ENCODE measurements around the gene CFD.
A peak's percentile ranks its signal among the peaks of the same experiment; 100 is the strongest.

Gene CFD

GRCh38 chr19:858868-859843, at the start of gene CFD:
Gene CFD (plus strand): TSS chr19:859664. CDS start chr19:859690, 26 bp downstream.
- no peak within 1 kb of the TSS for H3K4me3 ChIP-seq (ENCODE audit: low read length)
- no peaks in the 10 kb centered on the region for H3K36me3 ChIP-seq (ENCODE audit: control insufficient read depth, insufficient read depth, low read length)
- H3K27me3 ChIP-seq (ENCODE audit: control insufficient read depth, insufficient read depth, low read length): peaks cover 14% of the 10 kb centered on the region
- peaks cover 22% of the 10 kb centered on the region for H3K4me1 ChIP-seq (ENCODE audit: control insufficient read depth, insufficient read depth, low read length)
- no peaks in the 10 kb centered on the region for H3K9me3 ChIP-seq (ENCODE audit: control insufficient read depth, low read length)
- peak within 1 kb of the TSS; percentile 15 for H3K9ac ChIP-seq (ENCODE audit: low read length)

DNA sequence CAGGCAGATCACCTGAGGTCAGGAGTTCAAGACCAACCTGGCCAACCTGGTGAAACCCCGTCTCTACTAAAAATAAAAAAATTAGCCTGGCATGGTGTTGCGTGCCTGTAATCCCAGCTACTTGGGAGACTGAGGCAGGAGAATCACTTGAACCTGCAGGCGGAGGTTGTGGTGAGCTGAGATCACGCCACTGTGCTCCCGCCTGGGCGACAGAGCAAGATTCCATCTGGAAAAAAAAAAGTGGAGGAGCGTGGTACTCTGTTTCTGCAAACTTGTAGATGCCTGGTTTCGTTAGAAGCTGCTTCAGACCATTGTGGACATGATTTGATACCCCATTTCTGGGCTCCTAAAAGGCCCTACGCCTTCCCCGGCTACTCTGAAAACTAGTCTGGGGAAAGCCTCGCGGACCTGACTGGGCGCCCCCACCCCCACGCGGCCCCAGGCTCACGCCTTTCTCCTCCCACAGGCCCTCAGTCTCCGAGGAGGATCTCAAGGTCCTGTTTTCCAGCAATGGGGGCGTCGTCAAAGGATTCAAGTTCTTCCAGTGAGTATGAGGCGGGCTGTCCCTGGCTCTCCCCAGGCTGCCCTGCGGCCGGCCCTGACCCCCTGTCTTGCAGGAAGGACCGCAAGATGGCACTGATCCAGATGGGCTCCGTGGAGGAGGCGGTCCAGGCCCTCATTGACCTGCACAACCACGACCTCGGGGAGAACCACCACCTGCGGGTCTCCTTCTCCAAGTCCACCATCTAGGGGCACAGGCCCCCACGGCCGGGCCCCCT, 49.2 kb upstream of the CFD start:
- no peaks in the 10 kb centered on the region for H3K9me3 ChIP-seq (ENCODE audit: control insufficient read depth, low read length)
- no peak overlapping the region for H3K9ac ChIP-seq (ENCODE audit: low read length)
- no peaks in the 10 kb centered on the region for H3K4me1 ChIP-seq (ENCODE audit: control insufficient read depth, insufficient read depth, low read length)
- H3K36me3 ChIP-seq (ENCODE audit: control insufficient read depth, insufficient read depth, low read length): peaks cover 27% of the 10 kb centered on the region
- H3K4me3 ChIP-seq (ENCODE audit: low read length): no peak overlapping the region
- no peaks in the 10 kb centered on the region for H3K27me3 ChIP-seq (ENCODE audit: control insufficient read depth, insufficient read depth, low read length)

DNA sequence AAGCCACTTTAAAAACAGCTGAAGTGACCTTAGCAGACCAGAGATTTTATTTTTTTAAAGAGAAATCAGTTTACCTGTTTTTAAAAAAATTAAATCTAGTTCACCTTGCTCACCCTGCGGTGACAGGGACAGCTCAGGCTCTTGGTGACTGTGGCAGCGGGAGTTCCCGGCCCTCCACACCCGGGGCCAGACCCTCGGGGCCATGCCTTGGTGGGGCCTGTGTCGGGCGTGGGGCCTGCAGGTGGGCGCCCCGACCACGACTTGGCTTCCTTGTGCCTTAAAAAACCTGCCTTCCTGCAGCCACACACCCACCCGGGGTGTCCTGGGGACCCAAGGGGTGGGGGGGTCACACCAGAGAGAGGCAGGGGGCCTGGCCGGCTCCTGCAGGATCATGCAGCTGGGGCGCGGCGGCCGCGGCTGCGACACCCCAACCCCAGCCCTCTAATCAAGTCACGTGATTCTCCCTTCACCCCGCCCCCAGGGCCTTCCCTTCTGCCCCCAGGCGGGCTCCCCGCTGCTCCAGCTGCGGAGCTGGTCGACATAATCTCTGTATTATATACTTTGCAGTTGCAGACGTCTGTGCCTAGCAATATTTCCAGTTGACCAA, 48.5 kb upstream of the CFD start:
- H3K9ac ChIP-seq (ENCODE audit: low read length): no peak overlapping the region
- no peaks in the 10 kb centered on the region for H3K4me1 ChIP-seq (ENCODE audit: control insufficient read depth, insufficient read depth, low read length)
- peaks cover 24% of the 10 kb centered on the region for H3K36me3 ChIP-seq (ENCODE audit: control insufficient read depth, insufficient read depth, low read length)
- no peak overlapping the region for H3K4me3 ChIP-seq (ENCODE audit: low read length)
- no peaks in the 10 kb centered on the region for H3K27me3 ChIP-seq (ENCODE audit: control insufficient read depth, insufficient read depth, low read length)
- H3K9me3 ChIP-seq (ENCODE audit: control insufficient read depth, low read length): no peaks in the 10 kb centered on the region

GRCh38 chr19:811506-812048, 47.9 kb upstream of the CFD start:
- Histone ChIP-seq H3K9me3 (ENCODE audit: control insufficient read depth, low read length) (no peaks in the 10 kb centered on the region), H3K9ac (ENCODE audit: low read length) (no peak overlapping the region), H3K27me3 (ENCODE audit: control insufficient read depth, insufficient read depth, low read length) (no peaks in the 10 kb centered on the region), H3K4me3 (ENCODE audit: low read length) (no peak overlapping the region), H3K36me3 (ENCODE audit: control insufficient read depth, insufficient read depth, low read length) (peaks cover 24% of the 10 kb centered on the region), H3K4me1 (ENCODE audit: control insufficient read depth, insufficient read depth, low read length) (no peaks in the 10 kb centered on the region)

- Histone ChIP-seq H3K9ac (ENCODE audit: low read length) (no peak overlapping the region), H3K4me1 (ENCODE audit: control insufficient read depth, insufficient read depth, low read length) (no peaks in the 10 kb centered on the region), H3K36me3 (ENCODE audit: control insufficient read depth, insufficient read depth, low read length) (peaks cover 21% of the 10 kb centered on the region), H3K4me3 (ENCODE audit: low read length) (no peak overlapping the region), H3K27me3 (ENCODE audit: control insufficient read depth, insufficient read depth, low read length) (no peaks in the 10 kb centered on the region), H3K9me3 (ENCODE audit: control insufficient read depth, low read length) (no peaks in the 10 kb centered on the region)
These were observed 47.3 kb upstream of the CFD start for GRCh38 chr19:812049-812746.

GRCh38 chr19:812747-813218, 46.7 kb upstream of the CFD start:
- Histone ChIP-seq H3K4me3 (ENCODE audit: low read length) (no peak overlapping the region), H3K27me3 (ENCODE audit: control insufficient read depth, insufficient read depth, low read length) (no peaks in the 10 kb centered on the region), H3K9me3 (ENCODE audit: control insufficient read depth, low read length) (no peaks in the 10 kb centered on the region), H3K36me3 (ENCODE audit: control insufficient read depth, insufficient read depth, low read length) (peaks cover 15% of the 10 kb centered on the region), H3K9ac (ENCODE audit: low read length) (no peak overlapping the region), H3K4me1 (ENCODE audit: control insufficient read depth, insufficient read depth, low read length) (no peaks in the 10 kb centered on the region)

DNA sequence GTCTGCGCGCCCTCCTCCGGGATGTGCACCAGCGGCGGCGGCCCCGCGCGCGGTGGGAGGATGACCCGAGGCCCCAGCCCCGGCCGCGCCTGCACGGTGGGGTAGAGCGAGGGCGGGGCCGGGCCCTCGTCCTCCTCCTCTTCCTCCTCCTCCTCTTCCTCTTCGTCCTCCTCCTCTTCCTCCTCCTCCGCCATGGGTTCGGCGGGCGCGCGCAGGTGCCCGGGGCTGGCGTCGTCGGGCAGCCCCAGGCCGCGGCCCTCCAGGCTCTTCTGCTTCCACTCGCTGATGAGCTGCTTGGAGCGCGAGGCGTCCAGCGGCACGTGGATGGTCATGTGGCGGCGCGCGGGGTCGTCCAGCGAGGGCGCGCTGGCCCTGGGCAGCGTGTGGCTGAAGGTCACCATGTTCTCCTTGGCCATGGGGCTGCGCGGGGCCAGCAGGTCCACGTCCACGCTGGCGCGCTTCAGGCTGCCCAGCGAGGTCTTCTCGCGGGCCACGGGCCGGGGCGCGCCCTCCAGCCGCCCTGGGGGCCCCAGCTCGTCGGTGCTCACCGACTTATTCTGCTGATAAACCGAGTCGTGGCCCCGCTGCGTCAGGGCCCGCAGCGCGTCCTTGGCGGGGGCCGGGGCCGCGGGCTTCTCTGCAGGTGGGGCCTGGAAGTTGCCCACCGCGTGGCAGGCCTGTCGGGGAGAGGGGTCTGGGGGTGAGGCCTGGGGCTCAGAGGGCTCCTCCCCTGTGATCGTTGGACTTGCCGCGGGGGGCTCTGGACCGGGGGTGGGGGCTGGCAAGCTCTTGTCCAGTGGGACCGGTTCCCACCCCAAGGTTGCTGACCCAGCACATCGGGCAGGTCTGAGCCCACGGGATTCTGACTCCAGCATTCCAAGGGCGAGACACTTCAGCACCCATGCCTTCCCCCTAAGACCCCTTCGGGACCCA, 46.0 kb upstream of the CFD start:
- Histone ChIP-seq H3K4me3 (ENCODE audit: low read length) (no peak overlapping the region), H3K36me3 (ENCODE audit: control insufficient read depth, insufficient read depth, low read length) (peaks cover 12% of the 10 kb centered on the region), H3K9ac (ENCODE audit: low read length) (no peak overlapping the region), H3K27me3 (ENCODE audit: control insufficient read depth, insufficient read depth, low read length) (no peaks in the 10 kb centered on the region), H3K9me3 (ENCODE audit: control insufficient read depth, low read length) (no peaks in the 10 kb centered on the region), H3K4me1 (ENCODE audit: control insufficient read depth, insufficient read depth, low read length) (no peaks in the 10 kb centered on the region)

- Histone ChIP-seq H3K4me3 (ENCODE audit: low read length) (no peak overlapping the region), H3K36me3 (ENCODE audit: control insufficient read depth, insufficient read depth, low read length) (peaks cover 11% of the 10 kb centered on the region), H3K27me3 (ENCODE audit: control insufficient read depth, insufficient read depth, low read length) (no peaks in the 10 kb centered on the region), H3K4me1 (ENCODE audit: control insufficient read depth, insufficient read depth, low read length) (no peaks in the 10 kb centered on the region), H3K9ac (ENCODE audit: low read length) (no peak overlapping the region), H3K9me3 (ENCODE audit: control insufficient read depth, low read length) (no peaks in the 10 kb centered on the region)
These were observed 45.0 kb upstream of the CFD start for GRCh38 chr19:814152-815078.

GRCh38 chr19:815079-815774, 44.2 kb upstream of the CFD start:
- H3K4me3 ChIP-seq (ENCODE audit: low read length): no peak overlapping the region
- no peaks in the 10 kb centered on the region for H3K4me1 ChIP-seq (ENCODE audit: control insufficient read depth, insufficient read depth, low read length)
- no peak overlapping the region for H3K9ac ChIP-seq (ENCODE audit: low read length)
- H3K36me3 ChIP-seq (ENCODE audit: control insufficient read depth, insufficient read depth, low read length): peaks cover 5% of the 10 kb centered on the region
- no peaks in the 10 kb centered on the region for H3K9me3 ChIP-seq (ENCODE audit: control insufficient read depth, low read length)
- no peaks in the 10 kb centered on the region for H3K27me3 ChIP-seq (ENCODE audit: control insufficient read depth, insufficient read depth, low read length)

All from mucosa of stomach (tissue), 1 donor.